Left ventricle myocardium inferior (tissue), 1 donor: ENCODE results near the gene TSPAN17. TPM values are rescaled to one million over a fixed set of nuclear protein-coding genes. Genes with fewer than 3 reads are reported as not detected.

Experiments used
- DNase-seq: peaks from one replicate; pipeline ENCODE4 v3.0.0-alpha.2; 2020
- H3K27ac ChIP-seq: fragments of 200-600 bp; replicated peaks from 2 replicates; pipeline ENCODE4 v1.8.0; 2021
- H3K27me3 ChIP-seq: fragments of 200-600 bp; 2 replicates; pipeline ENCODE4 v1.8.0; 2021; ENCODE audit warnings: low read depth
- H3K36me3 ChIP-seq: fragments of 200-600 bp; 2 replicates; pipeline ENCODE4 v1.8.0; 2021
- H3K4me1 ChIP-seq: fragments of 200-600 bp; 2 replicates; pipeline ENCODE4 v1.8.0; 2021
- H3K4me3 ChIP-seq: fragments of 200-600 bp; 2 replicates; pipeline ENCODE4 v1.8.0; 2021; ENCODE audit warnings: mild to moderate bottlenecking, moderate library complexity
- H3K9me3 ChIP-seq: fragments of 200-600 bp; replicated peaks from 2 replicates; pipeline ENCODE4 v1.8.0; 2021
- CTCF ChIP-seq: fragments of 200-600 bp; IDR thresholded peaks from 2 replicates; pipeline ENCODE4 v1.8.0; 2021; ENCODE audit warnings: antibody characterized with exemption, mild to moderate bottlenecking, borderline replicate concordance
- intact Hi-C: fragments of 100-400 bp; cut with micrococcal nuclease; formaldehyde crosslinking; loops from one replicate; pipeline ENCODE4 v1.11.0; 2022
- total RNA-seq: library from RNA; stranded (reverse); fragmentation: NEBNext Ultra II Directional; extraction: Animal tissue kit (Norgen Biotek cat#: 25700); gene quantifications from one replicate; pipeline ENCODE4 v1.2.1, GENCODE V29; 2021
- donor health status: DM: no; HTN: yes; CAD: no; lungs with severe emphysema.

Gene TSPAN17
- total RNA-seq, 1 donor from 2014 or later: 31.0 TPM

- peak overlapping the region; percentile 28 for H3K27ac ChIP-seq
- peaks cover 19% of the 10 kb centered on the region for H3K4me1 ChIP-seq
- intact Hi-C loops: no loop called here
- peaks cover 25% of the 10 kb centered on the region for H3K27me3 ChIP-seq
- TF ChIP-seq CTCF: no peak
- peaks cover 21% of the 10 kb centered on the region for H3K36me3 ChIP-seq
- H3K9me3 ChIP-seq: no peaks in the 10 kb centered on the region
- no peak for DNase-seq
- no peak overlapping the region for H3K4me3 ChIP-seq
Observed at GRCh38 chr5:176659512-176659839, 12.2 kb downstream of the TSPAN17 start.

DNA sequence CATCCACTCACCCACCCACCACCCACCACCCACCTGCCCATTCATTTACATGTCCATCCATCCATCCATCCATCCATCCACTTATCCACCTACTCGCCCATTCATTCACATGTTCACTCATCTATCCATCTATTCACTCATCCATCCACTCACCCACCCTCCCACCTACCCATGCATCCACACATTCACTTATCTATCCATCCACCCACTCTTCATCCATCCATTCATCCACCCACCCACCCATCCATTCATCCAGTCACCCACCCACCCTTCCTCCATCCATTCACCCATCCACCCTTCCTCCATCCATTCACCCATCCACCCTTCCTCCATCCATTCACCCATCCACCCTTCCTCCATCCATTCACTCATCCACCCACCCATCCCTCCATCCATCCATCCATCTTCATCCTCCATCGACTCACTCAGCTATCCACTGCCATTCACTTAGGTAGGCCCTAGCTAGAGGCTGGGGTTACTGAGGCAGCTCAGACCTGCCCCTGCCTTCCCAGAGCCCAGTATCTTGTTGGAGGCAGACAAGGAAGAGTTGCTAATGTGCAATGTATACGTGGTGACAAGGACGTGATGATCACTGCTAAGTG, 12.7 kb downstream of the TSPAN17 start:
- peaks cover 19% of the 10 kb centered on the region for H3K4me1 ChIP-seq
- H3K27ac ChIP-seq: no peak overlapping the region
- peaks cover 16% of the 10 kb centered on the region for H3K36me3 ChIP-seq
- no peak for DNase-seq
- no peak overlapping the region for H3K4me3 ChIP-seq
- H3K27me3 ChIP-seq: peaks cover 29% of the 10 kb centered on the region
- TF ChIP-seq CTCF: no peak
- no peaks in the 10 kb centered on the region for H3K9me3 ChIP-seq
- intact Hi-C loops: loop anchor here (10.0 kb wide), 1 partner anchor 295 kb away; no protein-coding TSS in a partner anchor

DNA sequence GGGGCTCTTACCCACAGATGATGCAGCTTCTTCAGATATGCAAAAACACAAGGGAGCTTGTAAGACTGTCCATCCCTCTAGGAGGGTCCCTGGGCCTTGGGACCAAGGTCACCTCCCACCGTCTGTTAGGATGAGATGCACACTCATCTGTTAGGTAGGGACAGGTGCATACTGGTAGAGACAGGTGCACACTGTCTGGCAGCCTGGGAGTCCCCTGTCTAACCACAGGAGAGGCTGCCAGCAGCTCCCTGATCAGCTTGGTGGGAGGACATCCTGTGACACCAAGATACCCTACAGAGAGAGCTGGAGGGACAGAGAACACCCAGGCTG, 13.2 kb downstream of the TSPAN17 start:
- Histone ChIP-seq H3K36me3 (peaks cover 12% of the 10 kb centered on the region), H3K4me1 (peaks cover 19% of the 10 kb centered on the region), H3K27me3 (peaks cover 35% of the 10 kb centered on the region), H3K4me3 (no peak overlapping the region), H3K27ac (no peak overlapping the region), H3K9me3 (no peaks in the 10 kb centered on the region)
- intact Hi-C loops: loop anchor here (10.0 kb wide), 1 partner anchor 294 kb away; no protein-coding TSS in a partner anchor
- DNase-seq: no peak
- TF ChIP-seq CTCF: no peak

DNA sequence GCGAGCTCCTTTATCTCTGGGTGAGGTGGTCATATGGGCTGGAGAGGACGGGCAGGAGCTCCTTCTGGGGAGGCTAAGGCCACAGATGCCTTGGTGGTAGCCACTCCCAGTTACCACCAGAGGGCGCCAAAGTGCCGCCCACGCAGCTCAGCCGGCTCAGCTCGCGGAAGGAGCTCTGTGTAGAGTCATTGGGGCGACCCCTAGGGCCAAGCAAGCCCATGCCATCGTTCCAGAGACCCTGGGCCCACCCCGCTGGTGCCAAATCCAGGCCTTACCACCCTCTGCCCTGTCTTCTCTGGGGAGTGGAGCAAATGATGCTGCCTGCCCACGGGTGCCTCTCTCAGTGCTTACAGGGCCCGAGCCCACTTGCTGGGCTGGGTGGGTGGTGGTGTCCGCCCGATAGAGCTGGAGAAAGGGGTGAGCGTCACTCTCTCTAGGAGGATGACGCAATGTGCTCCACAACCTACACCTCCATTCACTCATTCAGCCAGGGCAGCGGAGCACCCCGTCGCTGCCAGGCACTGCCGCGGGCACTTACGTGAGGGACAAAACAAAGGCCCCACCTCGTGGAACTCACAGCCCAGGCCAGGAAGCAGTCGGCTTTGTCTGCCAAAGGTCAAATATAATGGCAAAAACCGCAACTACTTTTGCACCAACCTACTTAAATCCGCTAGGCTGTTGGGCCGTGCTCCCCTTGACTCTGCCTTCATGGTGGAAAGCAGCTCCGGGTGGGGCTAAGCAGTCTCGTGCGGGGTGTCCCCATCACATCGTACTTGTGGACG, 13.8 kb downstream of the TSPAN17 start:
- DNase-seq: peak; percentile 64
- TF ChIP-seq CTCF: peak; percentile 98
- Histone ChIP-seq H3K27me3 (peaks cover 40% of the 10 kb centered on the region), H3K4me1 (peaks cover 19% of the 10 kb centered on the region), H3K4me3 (no peak overlapping the region), H3K9me3 (no peaks in the 10 kb centered on the region), H3K36me3 (peaks cover 11% of the 10 kb centered on the region), H3K27ac (no peak overlapping the region)
- intact Hi-C loops: loop anchor here (10.0 kb wide), 1 partner anchor 294 kb away; no protein-coding TSS in a partner anchor

DNA sequence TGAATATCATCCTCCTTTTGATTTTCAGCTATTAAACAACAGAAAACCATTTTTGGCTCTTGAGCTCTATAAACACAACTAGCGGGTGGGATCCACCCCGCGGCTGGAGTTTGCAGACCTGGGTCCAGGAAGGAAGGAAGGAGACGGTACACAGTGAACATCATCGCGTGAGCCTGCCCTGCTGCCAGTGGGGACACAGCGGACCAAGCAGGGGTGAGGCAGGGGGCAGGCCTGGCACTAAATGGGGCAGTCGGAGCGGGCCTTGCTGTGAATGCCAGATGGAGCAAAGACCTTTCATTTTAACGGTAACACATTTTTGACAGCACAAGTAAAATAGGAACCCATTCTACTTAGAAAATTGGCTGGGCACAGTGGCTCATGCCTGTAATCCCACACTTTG, 14.4 kb downstream of the TSPAN17 start:
- Histone ChIP-seq H3K4me3 (no peak overlapping the region), H3K27me3 (peaks cover 46% of the 10 kb centered on the region), H3K9me3 (no peaks in the 10 kb centered on the region), H3K36me3 (peaks cover 8% of the 10 kb centered on the region), H3K27ac (no peak overlapping the region), H3K4me1 (peaks cover 19% of the 10 kb centered on the region)
- DNase-seq: no peak
- intact Hi-C loops: loop anchor here (10.0 kb wide), 1 partner anchor 293 kb away; no protein-coding TSS in a partner anchor
- TF ChIP-seq CTCF: no peak
